HG03378 (cell line): ENCODE measurements around the gene APEH.

Source experiments
- ATAC-seq: cut with Tn5 transposase; IDR thresholded peaks from one replicate; pipeline ENCODE4 v1.9.1; 2021; ENCODE audit warnings: mild to moderate bottlenecking, moderate library complexity; ENCODE audit not compliant: unreplicated experiment

The APEH gene

GRCh38 chr3:49723628-49724551 lies 49.7 kb downstream of the APEH start, which contains the start of gene GMPPB:
TSS of gene GMPPB (minus strand) at chr3:49723951. CDS start at chr3:49723726, 225 bp downstream.
- peak; percentile 60 for ATAC-seq

GRCh38 chr3:49724586-49724985 lies 50.4 kb downstream of the APEH start:
- ATAC-seq, result no peak

GRCh38 chr3:49725906-49726681 lies 51.9 kb downstream of the APEH start:
- no peak for ATAC-seq

- no peak for ATAC-seq
Measured at GRCh38 chr3:49727154-49727923, 53.2 kb downstream of the APEH start.

- no peak for ATAC-seq
Measured at GRCh38 chr3:49727924-49728361, 53.8 kb downstream of the APEH start.

- ATAC-seq, result no peak
Measured at GRCh38 chr3:49729966-49730609, 55.9 kb downstream of the APEH start.

GRCh38 chr3:49732597-49732996 lies 58.4 kb downstream of the APEH start:
- ATAC-seq, result no peak

- no peak for ATAC-seq
Measured at GRCh38 chr3:49733551-49733950, 59.4 kb downstream of the APEH start.
